HCT116 (cell line): ENCODE data around the gene ZNF621. TPM values are rescaled to one million over a fixed set of nuclear protein-coding genes. Genes with fewer than 3 reads are reported as not detected.

Experiments
- ATAC-seq: fragments of 200-7000 bp; cut with Tn5 transposase; 2 replicates; pipeline ENCODE4 v1.9.1; 2020; ENCODE audit warnings: mild to moderate bottlenecking, moderate library complexity
- Bru-seq: library from RNA; stranded (reverse); fragments of 400-500 nt; gene quantifications from one replicate; lab custom pipeline; 2021; lab: Mats Ljungman, UMichigan
- BruChase-seq, 2 experiments: library from RNA; stranded (reverse); fragments of 400-500 nt; gene quantifications; one replicate each; lab custom pipeline; 2021; lab: Mats Ljungman, UMichigan
- BruUV-seq: library from RNA; stranded (reverse); fragments of 400-500 nt; replicated peaks from 2 replicates; lab custom pipeline; 2021; lab: Mats Ljungman, UMichigan
- CTCF ChIA-PET: fragments of 300-600 bp; sonication (Branson Sonifier 250); formaldehyde crosslinking; loops from one replicate; lab custom pipeline; 2021; ENCODE audit warnings: antibody characterized with exemption; lab: Charles Lee
- POLR2A ChIA-PET: fragments of 300-600, 350-600 bp; sonication (Branson Sonifier 250); formaldehyde crosslinking; loops from one replicate; lab custom pipeline; 2021; ENCODE audit warnings: antibody characterized with exemption; lab: Charles Lee
- RAD21 ChIA-PET, 2 experiments: fragments of 300-600 bp; sonication (Branson Sonifier 250); formaldehyde crosslinking; loops; one replicate each; lab custom pipeline; 2023; ENCODE audit warnings: low total read pairs in 2 of 2; ENCODE audit not compliant: uncharacterized antibody in 2 of 2, unreplicated experiment in 2 of 2, low non-redundant PET in 1 of 2; lab: Charles Lee
- DNase-seq: peaks from one replicate; pipeline ENCODE4 v3.0.0-alpha.2; 2010; ENCODE audit warnings: low read depth, low spot score
- H2AFZ ChIP-seq: fragments of 200-600 bp; shearing (Covaris generic), sonication (generic); 2 replicates; pipeline ENCODE4 v1.6.1; 2017; ENCODE audit warnings: low read depth, mixed run types, mixed read lengths, antibody characterized with exemption, low read length; ENCODE audit not compliant: poor library complexity, severe bottlenecking
- H3K27ac ChIP-seq: 2 replicates; pipeline ENCODE4 v1.5.1; 2012; ENCODE audit warnings: low read depth, low read length
- H3K27me3 ChIP-seq: fragments of 200-600 bp; sonication (generic); 2 replicates; pipeline ENCODE4 v1.6.1; 2016; ENCODE audit warnings: mixed run types, low read length, mixed read lengths; ENCODE audit not compliant: insufficient read depth
- H3K36me3 ChIP-seq, 2 experiments: fragments of 200-500 bp in 1 of 2; fragments of 200-600 bp in 1 of 2; sonication (Bioruptor generic) in 1 of 2; sonication (generic) in 1 of 2; 2 replicates each; pipeline versions ENCODE4 v1.5.1 to v1.6.1; 2014 to 2016; ENCODE audit warnings: low read length in 2 of 2, inconsistent platforms in 1 of 2, mixed read lengths in 1 of 2, mixed run types in 1 of 2; ENCODE audit not compliant: insufficient read depth in 2 of 2, control insufficient read depth in 1 of 2
- H3K4me1 ChIP-seq, 2 experiments: fragments of 200-600 bp in 1 of 2; sonication (generic) in 1 of 2; 2 replicates each; pipeline versions ENCODE4 v1.5.1 to v1.6.1; 2012 to 2017; ENCODE audit warnings: low read length in 2 of 2, inconsistent platforms in 1 of 2, mild to moderate bottlenecking in 1 of 2, mixed read lengths in 1 of 2, mixed run types in 1 of 2, moderate library complexity in 1 of 2; ENCODE audit not compliant: insufficient read depth in 2 of 2, control insufficient read depth in 1 of 2
- H3K4me2 ChIP-seq: fragments of 200-600 bp; sonication (generic); 2 replicates; pipeline ENCODE4 v1.6.1; 2017; ENCODE audit warnings: mixed run types, low read length, mixed read lengths
- H3K4me3 ChIP-seq, 2 experiments: fragments of 200-600 bp in 1 of 2; sonication (generic) in 1 of 2; replicated peaks in 1 of 2; 2 replicates each; pipeline ENCODE4 v1.5.1; 2011 to 2016; ENCODE audit warnings: low read length in 2 of 2, control low read depth in 1 of 2, low read depth in 1 of 2, mild to moderate bottlenecking in 1 of 2, mixed read lengths in 1 of 2, mixed run types in 1 of 2
- H3K79me2 ChIP-seq: fragments of 200-600 bp; sonication (generic); 2 replicates; pipeline ENCODE4 v1.6.1; 2017; ENCODE audit warnings: mild to moderate bottlenecking, mixed run types, low read length, moderate library complexity, mixed read lengths; ENCODE audit not compliant: insufficient read depth
- H3K9ac ChIP-seq: fragments of 200-600 bp; sonication (generic); 2 replicates; pipeline ENCODE4 v1.6.1; 2016; ENCODE audit warnings: low read length, mixed read lengths
- H3K9me2 ChIP-seq: fragments of 200-600 bp; sonication (generic), shearing (Covaris generic); 2 replicates; pipeline ENCODE4 v1.6.1; 2017; ENCODE audit warnings: mixed run types, mild to moderate bottlenecking, moderate library complexity; ENCODE audit not compliant: insufficient read depth
- H3K9me3 ChIP-seq, 2 experiments: fragments of 200-500 bp in 1 of 2; fragments of 200-600 bp in 1 of 2; sonication (Bioruptor generic) in 1 of 2; sonication (generic) in 1 of 2; 2 replicates each; pipeline ENCODE4 v1.6.1; 2014 to 2017; ENCODE audit warnings: low read length in 2 of 2, mixed read lengths in 2 of 2, inconsistent platforms in 1 of 2, low read depth in 1 of 2, mild to moderate bottlenecking in 1 of 2, mixed run types in 1 of 2, moderate library complexity in 1 of 2; ENCODE audit not compliant: control insufficient read depth in 1 of 2, insufficient read depth in 1 of 2
- H4K20me1 ChIP-seq: fragments of 200-600 bp; sonication (generic), shearing (Covaris generic); 2 replicates; pipeline ENCODE4 v1.6.1; 2017; ENCODE audit warnings: mixed run types, mild to moderate bottlenecking, moderate library complexity; ENCODE audit not compliant: insufficient read depth
- CBX3 ChIP-seq: IDR thresholded peaks from 2 replicates; pipeline ENCODE4 v1.6.1; 2012; ENCODE audit warnings: low read depth
- CEBPB ChIP-seq: IDR thresholded peaks from 2 replicates; pipeline ENCODE4 v1.6.1; 2012; ENCODE audit warnings: low read depth
- EGR1 ChIP-seq: IDR thresholded peaks from 2 replicates; pipeline ENCODE4 v1.6.1; 2012; ENCODE audit warnings: low read depth
- ELF1 ChIP-seq: IDR thresholded peaks from 2 replicates; pipeline ENCODE4 v1.6.1; 2012; ENCODE audit warnings: low read depth, borderline replicate concordance
- EZH2 ChIP-seq: fragments of 200-600 bp; sonication (generic); IDR thresholded peaks from 2 replicates; pipeline ENCODE4 v1.6.1; 2017; ENCODE audit warnings: antibody characterized with exemption, mixed run types
- EZH2phosphoT487 ChIP-seq: fragments of 200-600 bp; IDR thresholded peaks from 2 replicates; pipeline ENCODE4 v1.6.1; 2018; ENCODE audit warnings: antibody characterized with exemption, borderline replicate concordance
- FOSL1 ChIP-seq: IDR thresholded peaks from 2 replicates; pipeline ENCODE4 v1.6.1; 2012; ENCODE audit warnings: low read depth
- JUND ChIP-seq: IDR thresholded peaks from 2 replicates; pipeline ENCODE4 v1.6.1; 2012
- POLR2A ChIP-seq: IDR thresholded peaks from 2 replicates; pipeline ENCODE4 v1.7.0; 2011; ENCODE audit warnings: borderline replicate concordance; ENCODE audit not compliant: insufficient read depth, insufficient read length; ENCODE audit errors: extremely low read depth
- POLR2AphosphoS5 ChIP-seq: IDR thresholded peaks from 2 replicates; pipeline ENCODE4 v1.6.1; 2011; ENCODE audit warnings: mild to moderate bottlenecking, low read depth, low read length, moderate library complexity
- RAD21 ChIP-seq: IDR thresholded peaks from 2 replicates; pipeline ENCODE4 v1.6.1; 2012; ENCODE audit warnings: low read depth, mild to moderate bottlenecking
- SIN3A ChIP-seq: IDR thresholded peaks from 2 replicates; pipeline ENCODE4 v1.6.1; 2012; ENCODE audit warnings: low read depth
- SP1 ChIP-seq: IDR thresholded peaks from 2 replicates; pipeline ENCODE4 v1.6.1; 2012; ENCODE audit warnings: low read depth
- SRF ChIP-seq: IDR thresholded peaks from 2 replicates; pipeline ENCODE4 v1.6.1; 2012; ENCODE audit warnings: low read depth
- YY1 ChIP-seq: IDR thresholded peaks from 2 replicates; pipeline ENCODE4 v1.6.1; 2011; ENCODE audit warnings: low read length, low read depth, moderate library complexity, mild to moderate bottlenecking; ENCODE audit not compliant: insufficient replicate concordance; ENCODE audit errors: extremely low read depth
- ZFX ChIP-seq: fragments of 450-650 bp; IDR thresholded peaks from 2 replicates; pipeline ENCODE4 v1.6.1; 2017
- ZNF274 ChIP-seq: fragments of 200-500 bp; sonication (Bioruptor generic); IDR thresholded peaks from 2 replicates; pipeline ENCODE4 v1.6.1; 2014; ENCODE audit warnings: mild to moderate bottlenecking, low read depth, low read length, inconsistent platforms
- intact Hi-C: fragments of 100-400 bp; cut with micrococcal nuclease; formaldehyde crosslinking; loops from 2 replicates; pipeline ENCODE4 v1.10.0; 2022
- long read RNA-seq: library from polyadenylated mRNA; unstranded; transcript quantifications from one replicate; pipeline ENCODE4 v2.0.0, GENCODE V29; 2021; ENCODE audit not compliant: unreplicated experiment
- polyA plus RNA-seq: library from polyadenylated mRNA; unstranded; fragments of >200 nt; gene quantifications from 2 replicates; pipeline ENCODE4 v1.2.1, GENCODE V29; 2012; ENCODE audit warnings: missing spikeins
- total RNA-seq: library from RNA; stranded (reverse); gene quantifications from one replicate; pipeline ENCODE4 v1.2.1, GENCODE V29; 2021; ENCODE audit not compliant: unreplicated experiment
- TF ChIP-seq, protein P1 (sequence below): IDR thresholded peaks from 2 replicates; pipeline ENCODE4 v1.6.1; 2011; ENCODE audit warnings: mild to moderate bottlenecking, low read length, moderate library complexity; ENCODE audit not compliant: insufficient replicate concordance; ENCODE audit errors: extremely low read depth
- TF ChIP-seq, protein P2 (sequence below): IDR thresholded peaks from 2 replicates; pipeline ENCODE4 v1.6.1; 2012
- TF ChIP-seq, protein P3 (sequence below): IDR thresholded peaks from 2 replicates; pipeline ENCODE4 v1.6.1; 2012; ENCODE audit warnings: low read depth
- TF ChIP-seq, protein P4 (sequence below): IDR thresholded peaks from 2 replicates; pipeline ENCODE4 v1.6.1; 2012

Gene ZNF621
- 23.5 TPM for total RNA-seq
- polyA plus RNA-seq, result 8.8 and 12.8 TPM in 2 replicates
- Bru-seq, nascent RNA, result percentile 91 among the genes with signal in this experiment
- percentile 98 among the genes with signal in this experiment for BruChase-seq, experiment 1, labeled RNA remaining after a 6-hour chase
- BruChase-seq, experiment 2, labeled RNA remaining after a 2-hour chase, result percentile 96 among the genes with signal in this experiment
- long read RNA-seq, full-length matches to known transcripts, result 9 of 30 reads
- long read RNA-seq, partial matches to known transcripts, result 0 of 30 reads
- long read RNA-seq, other reads (novel, unspliced or antisense), result 21 of 30 reads

DNA sequence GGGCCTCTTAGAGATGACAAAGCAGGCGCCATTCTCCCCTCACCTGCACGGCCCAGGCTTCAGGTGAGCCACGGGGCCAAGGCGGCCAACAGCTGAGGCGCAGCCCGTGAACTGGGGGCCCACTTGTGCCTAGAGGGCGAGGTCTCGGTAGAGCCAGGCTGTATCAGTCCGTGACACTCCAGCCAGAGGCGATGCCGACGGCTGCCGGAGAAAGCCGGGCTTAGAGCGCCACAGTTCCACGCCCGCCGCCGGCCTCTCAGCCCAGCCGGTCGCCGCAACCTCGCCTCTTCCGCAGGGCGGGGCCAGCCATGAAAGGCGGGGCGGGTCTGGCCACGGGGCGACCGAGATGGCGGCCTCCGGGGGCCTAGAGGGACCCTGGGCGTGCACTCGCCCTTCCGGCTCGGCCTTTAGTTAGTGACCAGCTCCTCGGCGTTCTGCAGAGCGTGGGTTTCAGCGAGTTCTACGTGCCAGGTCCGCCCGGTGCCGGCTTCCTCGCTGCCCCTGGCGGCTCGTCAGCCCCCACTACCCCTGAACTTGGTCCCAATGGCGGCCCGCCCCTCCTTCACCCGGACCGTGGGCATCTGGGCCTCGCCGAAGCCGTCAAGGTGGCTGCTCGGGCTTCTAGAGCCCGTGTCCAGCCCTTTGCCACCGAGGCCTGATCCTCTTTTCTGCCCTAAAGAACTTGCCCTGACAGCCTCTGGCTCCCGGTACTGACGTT lies at the start of gene ZNF621:
TSS of gene ZNF621 (plus strand) at position 393 of the 718 bp plus-strand sequence. CDS start 881 bp downstream, outside the sequence.
- Histone ChIP-seq H3K79me2 (peaks cover 10% of the 10 kb centered on the region), H3K4me2 (peak within 1 kb of the TSS; percentile 90), H2AFZ (no peak within 1 kb of the TSS), H4K20me1 (no peaks in the 10 kb centered on the region), H3K27me3 (no peaks in the 10 kb centered on the region), H3K36me3 (peaks cover 4 to 5% of the 10 kb centered on the region in 2 experiments; a peak in 1 of 4 replicates), H3K9ac (peak within 1 kb of the TSS; percentile 88), H3K27ac (peak within 1 kb of the TSS; percentile 80), H3K4me1 (peaks cover 0 to 18% of the 10 kb centered on the region in 2 experiments; a peak in 1 of 4 replicates), H3K4me3 (peak within 1 kb of the TSS; percentile 85 to 92), H3K9me2 (no peaks in the 10 kb centered on the region), H3K9me3 (no peaks in the 10 kb centered on the region)
- POLR2A ChIA-PET, result interaction anchor here (1.0 to 4.2 kb wide), 3 partner anchors 9 to 67 kb away, joined by 7 to 35 read pairs (median 7); partner anchors contain the start of genes RPL14 and ZNF620
- peak; percentile 97 for ATAC-seq
- DNase-seq, result peak; percentile 72
- intact Hi-C loops, result loop anchor here (2.0 kb wide), 1 partner anchor 18 kb away; the partner anchor contains the start of gene ZNF620
- RAD21 ChIA-PET, result interaction anchor here (0.8 kb wide), 2 partner anchors 19 kb away, joined by 3 to 4 read pairs; partner anchors contain the start of gene ZNF620 (in 2 of the 2)
- BruUV-seq, result no TSS peak
- CTCF ChIA-PET, result interaction anchor here (1.3 kb wide), 1 partner anchor 19 kb away, joined by 5 read pairs; the partner anchor contains the start of gene ZNF620
- peak; percentile 91 for TF ChIP-seq ZFX
- TF ChIP-seq SIN3A, result peak; percentile 92
- TF ChIP-seq ELF1, result peak; percentile 80
- no peak for TF ChIP-seq JUND
- TF ChIP-seq SP1, result peak; percentile 54; the same call in 1 of the 2 replicates
- TF ChIP-seq RAD21, result no peak
- TF ChIP-seq CEBPB, result no peak
- TF ChIP-seq, protein P1, sequence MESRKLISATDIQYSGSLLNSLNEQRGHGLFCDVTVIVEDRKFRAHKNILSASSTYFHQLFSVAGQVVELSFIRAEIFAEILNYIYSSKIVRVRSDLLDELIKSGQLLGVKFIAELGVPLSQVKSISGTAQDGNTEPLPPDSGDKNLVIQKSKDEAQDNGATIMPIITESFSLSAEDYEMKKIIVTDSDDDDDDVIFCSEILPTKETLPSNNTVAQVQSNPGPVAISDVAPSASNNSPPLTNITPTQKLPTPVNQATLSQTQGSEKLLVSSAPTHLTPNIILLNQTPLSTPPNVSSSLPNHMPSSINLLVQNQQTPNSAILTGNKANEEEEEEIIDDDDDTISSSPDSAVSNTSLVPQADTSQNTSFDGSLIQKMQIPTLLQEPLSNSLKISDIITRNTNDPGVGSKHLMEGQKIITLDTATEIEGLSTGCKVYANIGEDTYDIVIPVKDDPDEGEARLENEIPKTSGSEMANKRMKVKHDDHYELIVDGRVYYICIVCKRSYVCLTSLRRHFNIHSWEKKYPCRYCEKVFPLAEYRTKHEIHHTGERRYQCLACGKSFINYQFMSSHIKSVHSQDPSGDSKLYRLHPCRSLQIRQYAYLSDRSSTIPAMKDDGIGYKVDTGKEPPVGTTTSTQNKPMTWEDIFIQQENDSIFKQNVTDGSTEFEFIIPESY, result no peak
- peak; percentile 91 for TF ChIP-seq YY1
- TF ChIP-seq EZH2, result no peak
- TF ChIP-seq POLR2AphosphoS5, result peak; percentile 99
- TF ChIP-seq, protein P2, sequence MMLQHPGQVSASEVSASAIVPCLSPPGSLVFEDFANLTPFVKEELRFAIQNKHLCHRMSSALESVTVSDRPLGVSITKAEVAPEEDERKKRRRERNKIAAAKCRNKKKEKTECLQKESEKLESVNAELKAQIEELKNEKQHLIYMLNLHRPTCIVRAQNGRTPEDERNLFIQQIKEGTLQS, result no peak
- no peak for TF ChIP-seq FOSL1
- TF ChIP-seq, protein P3, sequence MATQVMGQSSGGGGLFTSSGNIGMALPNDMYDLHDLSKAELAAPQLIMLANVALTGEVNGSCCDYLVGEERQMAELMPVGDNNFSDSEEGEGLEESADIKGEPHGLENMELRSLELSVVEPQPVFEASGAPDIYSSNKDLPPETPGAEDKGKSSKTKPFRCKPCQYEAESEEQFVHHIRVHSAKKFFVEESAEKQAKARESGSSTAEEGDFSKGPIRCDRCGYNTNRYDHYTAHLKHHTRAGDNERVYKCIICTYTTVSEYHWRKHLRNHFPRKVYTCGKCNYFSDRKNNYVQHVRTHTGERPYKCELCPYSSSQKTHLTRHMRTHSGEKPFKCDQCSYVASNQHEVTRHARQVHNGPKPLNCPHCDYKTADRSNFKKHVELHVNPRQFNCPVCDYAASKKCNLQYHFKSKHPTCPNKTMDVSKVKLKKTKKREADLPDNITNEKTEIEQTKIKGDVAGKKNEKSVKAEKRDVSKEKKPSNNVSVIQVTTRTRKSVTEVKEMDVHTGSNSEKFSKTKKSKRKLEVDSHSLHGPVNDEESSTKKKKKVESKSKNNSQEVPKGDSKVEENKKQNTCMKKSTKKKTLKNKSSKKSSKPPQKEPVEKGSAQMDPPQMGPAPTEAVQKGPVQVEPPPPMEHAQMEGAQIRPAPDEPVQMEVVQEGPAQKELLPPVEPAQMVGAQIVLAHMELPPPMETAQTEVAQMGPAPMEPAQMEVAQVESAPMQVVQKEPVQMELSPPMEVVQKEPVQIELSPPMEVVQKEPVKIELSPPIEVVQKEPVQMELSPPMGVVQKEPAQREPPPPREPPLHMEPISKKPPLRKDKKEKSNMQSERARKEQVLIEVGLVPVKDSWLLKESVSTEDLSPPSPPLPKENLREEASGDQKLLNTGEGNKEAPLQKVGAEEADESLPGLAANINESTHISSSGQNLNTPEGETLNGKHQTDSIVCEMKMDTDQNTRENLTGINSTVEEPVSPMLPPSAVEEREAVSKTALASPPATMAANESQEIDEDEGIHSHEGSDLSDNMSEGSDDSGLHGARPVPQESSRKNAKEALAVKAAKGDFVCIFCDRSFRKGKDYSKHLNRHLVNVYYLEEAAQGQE, result no peak
- TF ChIP-seq, protein P4, sequence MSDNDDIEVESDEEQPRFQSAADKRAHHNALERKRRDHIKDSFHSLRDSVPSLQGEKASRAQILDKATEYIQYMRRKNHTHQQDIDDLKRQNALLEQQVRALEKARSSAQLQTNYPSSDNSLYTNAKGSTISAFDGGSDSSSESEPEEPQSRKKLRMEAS, result peak; percentile 95
- no peak for TF ChIP-seq EZH2phosphoT487
- no peak for TF ChIP-seq ZNF274
- no peak for TF ChIP-seq EGR1
- no peak for TF ChIP-seq CBX3
- TF ChIP-seq POLR2A, result peak; percentile 96
- no peak for TF ChIP-seq SRF
